GM21723 (cell line): Measurements from ENCODE around the gene WNT9A.

Experiments
- ATAC-seq: cut with Tn5 transposase; IDR thresholded peaks from one replicate; pipeline ENCODE4 v1.9.1; 2021; ENCODE audit warnings: mild to moderate bottlenecking, moderate library complexity; ENCODE audit not compliant: unreplicated experiment

WNT9A gene

DNA sequence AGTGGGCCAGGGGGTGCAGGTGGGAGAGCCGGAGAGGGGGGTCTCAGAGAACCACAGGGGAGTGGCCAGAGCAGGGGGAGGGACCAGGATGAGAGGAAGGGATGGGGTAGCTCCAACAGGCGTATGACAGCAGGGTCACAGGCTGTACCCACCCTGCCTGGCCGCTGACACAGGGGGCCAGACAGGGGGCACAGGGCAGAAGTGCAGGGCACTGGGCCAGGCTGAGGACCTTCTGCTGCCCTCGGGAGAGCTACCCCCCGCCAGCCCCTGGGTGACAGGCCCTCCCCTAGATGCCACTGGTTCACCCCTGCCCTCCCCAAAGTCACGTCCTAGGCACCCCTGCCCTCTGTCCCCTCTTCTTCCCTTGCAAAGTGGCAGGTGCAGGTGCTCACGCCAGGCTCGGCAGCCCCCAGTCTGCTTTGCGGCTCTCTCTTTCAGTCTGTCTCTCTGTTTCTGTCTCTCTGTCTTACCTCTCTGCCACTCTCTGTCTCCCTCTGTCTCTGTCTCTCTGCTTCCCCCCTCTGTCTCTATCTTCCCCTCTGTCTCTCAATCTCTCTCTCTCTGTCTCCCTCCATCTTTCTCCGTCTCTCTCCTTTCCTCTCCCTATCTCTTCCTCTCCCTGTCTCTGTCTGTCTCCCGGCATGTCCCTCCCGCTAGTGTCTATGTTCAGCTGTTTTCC lies 48.5 kb downstream of the WNT9A start:
- ATAC-seq, result no peak

DNA sequence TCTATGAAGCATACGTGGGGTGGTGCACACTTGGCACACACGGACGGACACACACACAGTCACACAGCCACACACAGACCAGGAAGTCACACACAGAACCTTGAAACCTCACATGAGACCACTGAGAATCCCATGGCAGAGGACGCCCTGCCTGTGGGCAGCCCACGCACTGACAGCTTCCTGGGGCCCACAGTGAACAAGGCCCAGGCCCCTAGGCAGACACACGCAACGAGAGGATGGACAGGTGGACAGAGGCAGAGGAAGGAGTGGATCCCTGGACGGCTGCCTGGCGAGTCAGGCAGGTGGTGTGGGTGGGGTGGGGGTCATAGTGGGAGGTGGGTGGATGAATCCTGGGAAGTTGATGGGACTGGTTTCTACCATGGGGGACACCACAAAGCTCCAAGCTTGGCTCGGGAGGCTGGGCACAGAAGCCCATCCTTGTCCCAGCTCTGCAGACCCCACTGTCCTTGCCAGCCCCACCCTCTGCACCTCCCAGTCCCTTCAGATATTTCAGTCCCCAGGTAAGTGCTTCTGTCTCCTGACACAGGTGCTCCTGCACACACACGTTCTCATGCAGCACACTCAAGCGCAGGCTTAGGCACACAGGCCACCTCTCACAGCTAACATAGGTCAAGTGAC lies 49.1 kb downstream of the WNT9A start:
- no peak for ATAC-seq

GRCh38 chr1:227897704-227898438 lies 49.9 kb downstream of the WNT9A start:
- ATAC-seq, result no peak

GRCh38 chr1:227896710-227897655 lies 50.7 kb downstream of the WNT9A start:
- no peak for ATAC-seq

GRCh38 chr1:227895828-227896685 lies 51.7 kb downstream of the WNT9A start:
- no peak for ATAC-seq

GRCh38 chr1:227894831-227895451 lies 52.8 kb downstream of the WNT9A start:
- no peak for ATAC-seq

GRCh38 chr1:227893949-227894721 lies 53.6 kb downstream of the WNT9A start:
- no peak for ATAC-seq

DNA sequence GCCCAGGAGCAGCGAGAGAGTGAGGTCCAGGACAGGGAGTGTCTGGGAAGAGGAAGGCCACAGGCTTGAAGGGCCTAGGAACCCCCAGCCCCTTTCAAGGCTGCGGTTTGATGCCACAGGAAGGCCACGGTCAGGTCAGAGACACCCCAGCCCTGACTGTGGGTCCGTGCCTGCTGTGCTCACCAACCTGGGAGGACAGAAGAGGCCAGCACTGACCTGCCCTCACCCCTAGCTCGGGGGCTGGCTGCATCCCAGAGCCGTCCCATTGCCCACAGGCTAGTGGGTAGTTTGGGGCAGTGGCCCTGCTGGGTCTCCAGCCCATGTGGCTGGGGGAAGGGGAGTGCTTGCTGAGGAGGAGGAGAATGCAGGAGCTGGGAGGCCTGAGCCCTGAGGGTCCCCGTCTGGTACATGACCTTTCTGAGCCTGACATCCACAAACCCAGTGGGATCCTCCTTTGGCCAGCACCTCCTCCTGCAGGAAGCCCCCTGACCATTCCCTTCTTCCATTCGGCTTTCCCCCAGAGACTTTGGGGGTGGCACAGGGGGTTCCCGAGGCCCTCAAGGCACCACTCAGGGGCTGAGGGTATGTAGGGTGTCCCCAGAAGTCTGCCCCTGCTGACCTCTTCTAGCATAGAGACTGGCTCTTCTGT lies 54.3 kb downstream of the WNT9A start:
- no peak for ATAC-seq

DNA sequence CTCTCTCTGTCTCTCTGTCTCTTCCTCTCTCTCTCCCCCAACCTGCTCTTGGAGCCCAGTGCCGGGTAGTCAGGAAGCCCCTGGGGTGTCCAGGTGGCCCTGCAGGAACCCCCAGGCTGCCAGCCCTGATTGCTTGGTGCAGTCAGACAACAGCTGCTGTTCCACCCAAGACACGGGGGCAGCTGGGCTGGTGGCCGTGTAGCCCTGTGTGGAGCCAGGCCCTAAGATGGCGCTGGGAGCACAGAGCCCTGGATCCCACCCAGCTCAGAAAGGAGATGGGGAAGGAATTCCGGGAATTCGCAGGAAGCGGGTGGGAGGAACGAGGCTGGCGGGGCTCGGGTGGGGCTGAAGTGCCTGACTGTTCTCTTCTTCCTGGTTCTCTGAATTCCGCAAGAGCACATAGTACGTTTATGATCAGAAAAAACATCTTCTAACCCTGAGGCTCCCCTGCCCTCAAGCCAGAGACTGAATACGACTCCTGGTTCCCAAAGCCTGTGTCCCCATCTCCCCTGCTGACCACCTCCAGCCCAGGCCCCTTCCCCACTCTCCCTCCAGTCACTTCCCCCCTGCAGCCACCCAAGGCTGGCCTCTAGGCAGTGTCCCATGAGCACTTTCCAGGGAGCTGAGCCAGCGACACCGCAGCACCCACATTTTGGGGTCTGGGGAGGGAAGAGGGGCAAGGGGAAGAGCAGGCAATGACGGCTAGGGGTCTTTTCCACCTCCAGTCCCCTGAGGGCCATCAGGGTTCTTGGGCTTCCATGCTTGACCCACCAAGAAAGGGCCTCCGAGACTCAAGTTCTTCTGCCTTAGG lies 55.0 kb downstream of the WNT9A start:
- no peak for ATAC-seq

- no peak for ATAC-seq
Measured at GRCh38 chr1:227891955-227892488, 55.7 kb downstream of the WNT9A start.

DNA sequence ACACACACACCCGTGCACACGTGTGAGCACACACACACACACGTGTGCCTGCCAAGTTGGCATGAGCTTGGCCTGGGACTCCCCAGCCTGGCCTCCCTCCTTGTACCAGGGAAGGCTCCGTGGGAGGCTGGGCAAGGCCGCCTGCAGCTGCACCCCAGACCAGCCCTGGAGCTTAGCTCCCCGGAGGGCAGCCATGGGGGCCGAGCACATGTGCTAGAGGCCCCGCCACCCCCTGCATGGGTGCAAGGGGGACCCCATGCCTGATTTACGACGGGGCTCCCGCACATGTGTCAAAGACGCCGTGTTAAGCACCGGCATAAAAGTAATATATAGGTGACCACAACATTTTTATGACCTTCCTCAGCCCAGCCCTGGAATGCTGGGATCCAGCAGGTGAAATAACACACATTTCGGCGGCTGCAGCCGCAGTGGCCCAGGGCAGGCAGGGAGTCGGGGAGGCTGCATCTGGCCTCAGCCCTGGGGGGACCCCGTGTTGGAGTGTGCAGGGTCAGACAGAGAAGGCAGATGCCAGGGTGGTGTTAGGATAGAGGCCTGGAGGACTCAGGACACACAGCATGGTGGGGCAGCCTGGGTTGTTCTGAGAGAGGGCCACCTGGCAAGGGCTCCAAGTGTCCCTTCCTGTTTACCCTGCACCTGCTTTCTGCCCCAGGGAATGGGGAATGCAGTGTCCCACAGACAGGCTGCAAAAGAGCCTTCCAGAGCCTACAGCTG lies 56.3 kb downstream of the WNT9A start:
- ATAC-seq, result no peak

DNA sequence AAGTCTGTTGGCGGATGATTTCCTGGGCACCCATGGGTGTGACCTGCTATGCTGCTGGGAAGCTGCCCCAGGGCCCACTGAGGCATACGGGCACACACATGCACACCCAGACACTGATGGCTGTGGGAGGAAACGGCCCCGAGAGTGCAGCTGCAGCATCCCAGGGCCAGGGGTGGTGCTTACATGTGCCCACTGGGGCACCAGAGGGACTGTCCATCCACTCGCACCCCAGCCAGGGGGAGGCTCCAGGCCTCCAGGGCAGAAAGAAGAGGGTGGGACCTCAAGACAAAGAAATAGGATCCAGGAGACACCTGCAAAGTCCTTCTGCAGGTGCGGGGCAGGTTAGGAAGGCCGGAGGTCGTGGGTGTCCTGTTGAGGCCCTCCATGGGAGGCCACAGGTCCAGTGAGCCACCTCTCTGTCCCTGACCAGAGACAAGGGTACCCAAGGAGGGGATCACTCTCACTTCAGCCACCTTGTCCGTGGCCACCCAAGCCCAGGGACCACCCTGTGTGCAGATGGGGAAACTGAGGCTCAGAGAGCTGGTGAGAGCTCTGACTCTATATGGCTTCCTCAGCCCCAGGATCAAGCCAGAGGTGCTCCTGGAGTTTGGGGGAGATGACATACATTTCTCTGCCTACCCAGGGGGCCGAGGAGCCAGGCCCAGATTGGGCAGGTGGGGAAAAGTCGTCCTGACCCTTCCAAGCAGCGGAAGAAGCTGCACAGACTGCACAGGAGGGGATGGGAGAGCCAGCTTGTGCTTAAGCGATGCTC lies 57.1 kb downstream of the WNT9A start:
- ATAC-seq, result no peak

DNA sequence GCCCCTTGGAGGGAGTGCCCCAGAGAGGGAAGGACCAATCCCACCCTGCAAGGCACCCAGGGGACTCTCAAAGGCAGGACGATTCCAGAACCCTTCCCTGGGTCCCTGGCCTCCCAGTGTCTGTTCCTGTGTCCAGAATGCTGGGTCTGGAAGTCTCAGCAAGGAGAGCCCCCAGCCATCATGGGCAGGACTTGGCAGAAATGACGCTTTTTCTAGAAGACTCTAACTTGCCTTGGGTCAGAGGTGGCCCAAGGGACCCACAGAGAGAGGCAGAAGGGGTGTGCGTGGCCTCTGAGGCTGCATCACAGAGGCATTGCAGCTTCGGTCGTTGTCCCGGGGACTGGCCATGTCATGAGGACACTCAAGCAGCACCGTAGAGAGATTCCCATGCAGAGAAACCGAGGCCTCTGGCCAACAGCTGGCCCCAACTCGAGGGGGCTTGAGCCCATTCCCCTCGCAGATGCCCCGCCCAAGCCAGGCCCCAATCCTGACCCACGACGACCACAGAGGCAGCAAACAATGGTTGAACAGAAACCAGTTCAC lies 57.8 kb downstream of the WNT9A start:
- no peak for ATAC-seq

- ATAC-seq, result no peak
Measured at GRCh38 chr1:227889047-227889862, 58.5 kb downstream of the WNT9A start.
